Fibroblast of lung (primary cell): ENCODE data around the gene UBE2K. TPM values are rescaled to one million over a fixed set of nuclear protein-coding genes. Genes with fewer than 3 reads are reported as not detected.

Experiments used
- DNase-seq, 2 donors: peaks; one replicate each; pipeline versions ENCODE4 v3.0.0 to v3.0.0-alpha.2; 2010; ENCODE audit warnings: low read depth in 2 of 2
- H2AFZ ChIP-seq: 2 replicates; pipeline ENCODE4 v1.5.1; 2012; ENCODE audit warnings: low read length, control low read depth, inconsistent platforms
- H3K27ac ChIP-seq: 2 replicates; pipeline ENCODE4 v1.5.1; 2011; ENCODE audit warnings: low read length, control low read depth; ENCODE audit not compliant: insufficient read depth
- H3K27me3 ChIP-seq: 2 replicates; pipeline ENCODE4 v1.5.1; 2011; ENCODE audit warnings: mild to moderate bottlenecking, low read length; ENCODE audit not compliant: control insufficient read depth, insufficient read depth
- H3K36me3 ChIP-seq: 2 replicates; pipeline ENCODE4 v1.5.1; 2011; ENCODE audit warnings: low read length; ENCODE audit not compliant: control insufficient read depth, insufficient read depth
- H3K4me1 ChIP-seq: 2 replicates; pipeline ENCODE4 v1.5.1; 2011; ENCODE audit warnings: low read length; ENCODE audit not compliant: control insufficient read depth, insufficient read depth; ENCODE audit errors: extremely low read depth
- H3K4me2 ChIP-seq: 2 replicates; pipeline ENCODE4 v1.5.1; 2011; ENCODE audit warnings: low read length, control low read depth; ENCODE audit not compliant: insufficient read depth; ENCODE audit errors: extremely low read depth
- H3K4me3 ChIP-seq, 4 experiments: fragments of 200-600 bp in 1 of 4; sonication (generic) in 1 of 4; replicated peaks in 1 of 4; 2 replicates each; pipeline ENCODE4 v1.5.1; 2011 to 2016; ENCODE audit warnings: low read length in 4 of 4, low read depth in 3 of 4, mild to moderate bottlenecking in 3 of 4, control low read depth in 2 of 4, inconsistent platforms in 1 of 4, mixed read lengths in 1 of 4; ENCODE audit not compliant: insufficient read depth in 1 of 4; ENCODE audit errors: control extremely low read depth in 1 of 4
- H3K79me2 ChIP-seq: 2 replicates; pipeline ENCODE4 v1.5.1; 2012; ENCODE audit warnings: mild to moderate bottlenecking, low read length, inconsistent platforms; ENCODE audit not compliant: control insufficient read depth, insufficient read depth
- H3K9ac ChIP-seq: 2 replicates; pipeline ENCODE4 v1.5.1; 2011; ENCODE audit warnings: mild to moderate bottlenecking, low read length, control low read depth; ENCODE audit not compliant: insufficient read depth
- H3K9me3 ChIP-seq: 2 replicates; pipeline ENCODE4 v1.5.1; 2012; ENCODE audit warnings: low read depth, low read length; ENCODE audit not compliant: control insufficient read depth, insufficient read depth
- H4K20me1 ChIP-seq: 2 replicates; pipeline ENCODE4 v1.5.1; 2011; ENCODE audit warnings: low read length; ENCODE audit not compliant: control insufficient read depth, insufficient read depth; ENCODE audit errors: extremely low read depth
- CTCF ChIP-seq, 2 donors: IDR thresholded peaks in 1 of 2; conservative IDR thresholded peaks in 1 of 2; 1 replicate in 1 of 2; 2 replicates in 1 of 2; pipeline ENCODE4 v1.5.1; 2011 to 2012; ENCODE audit warnings: low read length in 2 of 2, control low read depth in 1 of 2, inconsistent platforms in 1 of 2, low read depth in 1 of 2, mild to moderate bottlenecking in 1 of 2
- EZH2 ChIP-seq: IDR thresholded peaks from 2 replicates; pipeline ENCODE4 v1.5.1; 2012; ENCODE audit warnings: low read length, control low read depth, mild to moderate bottlenecking; ENCODE audit errors: missing control alignments
- polyA plus RNA-seq, 2 donors: library from polyadenylated mRNA; depleted of rRNA in 1 of 2; stranded (reverse) in 1 of 2; unstranded in 1 of 2; fragments of >200 nt; gene quantifications; 2 replicates each; pipeline ENCODE4 v1.2.1, GENCODE V29; 2011 to 2012; ENCODE audit warnings: missing spikeins in 1 of 2
- total RNA-seq: library from RNA; depleted of rRNA; stranded (reverse); fragments of >200 nt; gene quantifications from 2 replicates; pipeline ENCODE4 v1.2.1, GENCODE V29; 2014

The UBE2K gene
- total and polyA plus RNA-seq, 2 donors (not counting 1 experiment from before 2014, with no cell fraction given) = 15.0 to 122 TPM

- Histone ChIP-seq H2AFZ (no peak overlapping the region), H3K9me3 (no peaks in the 10 kb centered on the region), H3K27me3 (no peaks in the 10 kb centered on the region), H3K36me3 (peaks cover 4% of the 10 kb centered on the region), H3K9ac (no peak overlapping the region), H3K4me3 (no peak overlapping the region), H3K27ac (no peak overlapping the region), H4K20me1 (no peaks in the 10 kb centered on the region), H3K79me2 (no peaks in the 10 kb centered on the region), H3K4me1 (no peaks in the 10 kb centered on the region), H3K4me2 (no peak overlapping the region)
- no peak for DNase-seq
- TF ChIP-seq CTCF (conservative IDR thresholded peaks at IDR 0.05 in 1 of 2, IDR thresholded peaks at IDR 0.05 in 1 of 2; ENCODE audit: low read depth in 1 of 2, low read length in 2 of 2) (no peak), EZH2 (no peak)
Measured at GRCh38 chr4:39759569-39759968, 61.6 kb downstream of the UBE2K start.

DNA sequence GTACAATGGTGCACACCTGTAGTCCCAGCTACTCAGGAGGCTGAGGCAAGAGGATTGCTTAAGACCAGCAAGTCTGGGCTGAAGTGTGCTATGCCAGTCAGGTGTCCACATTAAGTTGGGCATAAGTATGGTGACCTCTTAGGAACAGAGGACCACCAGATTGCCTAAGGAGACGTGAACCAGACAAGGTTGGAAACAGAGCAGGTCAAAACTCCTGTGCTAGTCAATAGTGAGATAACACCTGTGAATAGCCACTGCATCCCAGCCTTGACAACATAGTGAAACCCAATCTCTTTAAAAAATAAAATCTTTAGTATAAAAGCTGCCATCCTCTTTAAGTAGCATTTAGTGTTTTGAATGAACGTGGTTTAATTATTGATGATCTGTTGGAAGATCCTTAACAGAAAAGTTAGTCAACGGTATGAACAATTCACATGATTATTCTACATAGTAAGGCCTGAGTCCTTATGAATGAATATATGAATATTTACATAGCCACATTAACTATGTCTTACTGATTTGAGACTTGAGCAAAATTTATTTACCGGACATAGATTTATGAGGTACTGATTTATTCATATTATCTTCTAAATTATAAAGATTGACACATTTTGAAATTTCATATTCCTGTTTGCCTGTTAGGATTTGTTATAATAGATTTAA, 63.2 kb downstream of the UBE2K start:
- TF ChIP-seq CTCF (conservative IDR thresholded peaks at IDR 0.05 in 1 of 2, IDR thresholded peaks at IDR 0.05 in 1 of 2; ENCODE audit: low read depth in 1 of 2, low read length in 2 of 2) (no peak), EZH2 (no peak)
- DNase-seq = no peak
- Histone ChIP-seq H2AFZ (no peak overlapping the region), H4K20me1 (no peaks in the 10 kb centered on the region), H3K9ac (no peak overlapping the region), H3K9me3 (no peaks in the 10 kb centered on the region), H3K27me3 (no peaks in the 10 kb centered on the region), H3K27ac (no peak overlapping the region), H3K36me3 (peaks cover 4% of the 10 kb centered on the region), H3K4me3 (no peak overlapping the region), H3K4me1 (no peaks in the 10 kb centered on the region), H3K4me2 (no peak overlapping the region), H3K79me2 (no peaks in the 10 kb centered on the region)

GRCh38 chr4:39763714-39764572, 66.0 kb downstream of the UBE2K start:
- Histone ChIP-seq H3K9ac (no peak overlapping the region), H3K27ac (no peak overlapping the region), H3K9me3 (no peaks in the 10 kb centered on the region), H3K4me3 (no peak overlapping the region), H3K36me3 (no peaks in the 10 kb centered on the region), H3K27me3 (no peaks in the 10 kb centered on the region), H3K4me1 (no peaks in the 10 kb centered on the region), H3K4me2 (no peak overlapping the region), H4K20me1 (no peaks in the 10 kb centered on the region), H2AFZ (no peak overlapping the region), H3K79me2 (no peaks in the 10 kb centered on the region)
- TF ChIP-seq CTCF (conservative IDR thresholded peaks at IDR 0.05 in 1 of 2, IDR thresholded peaks at IDR 0.05 in 1 of 2; ENCODE audit: low read depth in 1 of 2, low read length in 2 of 2) (no peak), EZH2 (no peak)
- no peak for DNase-seq
